GM18858 (cell line): ENCODE data around the gene ZNF865.

Source experiments
- ATAC-seq: cut with Tn5 transposase; IDR thresholded peaks from one replicate; pipeline ENCODE4 v1.9.1; 2021; ENCODE audit not compliant: unreplicated experiment

The ZNF865 gene

GRCh38 chr19:55656552-55656951, 51.1 kb downstream of the ZNF865 start:
- ATAC-seq = no peak

GRCh38 chr19:55656988-55657747, 51.7 kb downstream of the ZNF865 start:
- ATAC-seq = no peak

- ATAC-seq = no peak
Measured at GRCh38 chr19:55658846-55659459, 53.5 kb downstream of the ZNF865 start.

- ATAC-seq = no peak
Measured at GRCh38 chr19:55659822-55660221, 54.4 kb downstream of the ZNF865 start.

GRCh38 chr19:55660404-55660803, 55.0 kb downstream of the ZNF865 start:
- no peak for ATAC-seq

- ATAC-seq = no peak
Measured at GRCh38 chr19:55660991-55661390, 55.5 kb downstream of the ZNF865 start.

GRCh38 chr19:55661826-55662225, 56.4 kb downstream of the ZNF865 start:
- ATAC-seq = no peak

GRCh38 chr19:55663846-55664536, 58.5 kb downstream of the ZNF865 start:
- no peak for ATAC-seq

- ATAC-seq = no peak
Measured at GRCh38 chr19:55666343-55667005, 61.0 kb downstream of the ZNF865 start.
